Epidermal melanocyte (primary cell): ENCODE measurements around the gene CLRN3.

Source experiments
- DNase-seq: peaks from one replicate; pipeline ENCODE4 v3.0.0; 2011; ENCODE audit warnings: low spot score; ENCODE audit not compliant: insufficient read length

Gene CLRN3

DNA sequence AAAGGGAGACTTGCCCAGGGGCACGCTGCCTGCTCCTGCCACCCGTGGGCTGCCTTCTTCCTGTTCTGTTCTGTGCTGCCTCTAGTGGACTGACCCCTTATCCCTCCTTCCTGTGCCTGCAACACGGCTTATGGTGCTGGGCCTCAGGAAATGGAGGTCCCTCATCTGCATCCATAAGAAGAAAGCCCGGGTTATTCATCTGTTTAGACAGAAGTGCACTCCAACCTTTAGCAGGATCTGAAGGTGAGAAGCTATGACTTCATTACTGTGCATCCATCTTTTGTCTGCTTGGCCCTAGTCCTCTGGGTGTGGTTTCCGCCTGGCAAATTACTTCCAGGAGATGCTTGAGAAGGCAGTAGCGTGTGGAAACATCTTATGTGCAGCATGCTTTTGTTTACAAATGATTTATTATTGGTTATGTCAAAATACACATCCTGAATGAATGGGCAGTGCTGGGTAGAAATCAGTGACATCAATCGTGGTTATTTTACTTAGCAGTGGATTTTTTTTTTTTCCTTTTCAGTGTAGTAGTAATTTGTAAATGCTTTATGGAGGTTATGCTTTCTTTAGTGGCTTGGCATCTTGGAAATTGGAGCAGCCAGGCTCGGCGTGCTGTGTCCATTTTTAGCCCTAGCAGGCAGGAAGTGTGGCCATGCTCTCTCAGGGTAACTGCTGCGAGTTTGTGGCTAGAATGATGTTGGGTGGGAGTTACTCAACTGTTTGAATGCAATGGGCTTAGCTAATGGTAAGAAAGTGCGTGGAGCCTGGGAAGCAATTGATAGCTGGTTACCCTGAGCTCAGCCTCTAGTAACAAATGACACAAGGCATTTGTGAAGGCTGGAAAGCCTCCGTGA is 26.9 kb upstream of the CLRN3 start:
- no peak for DNase-seq

- no peak for DNase-seq
Measured at GRCh38 chr10:127918572-127918971, 25.8 kb upstream of the CLRN3 start.

- no peak for DNase-seq
Measured at GRCh38 chr10:127916826-127917225, 24.1 kb upstream of the CLRN3 start.

DNA sequence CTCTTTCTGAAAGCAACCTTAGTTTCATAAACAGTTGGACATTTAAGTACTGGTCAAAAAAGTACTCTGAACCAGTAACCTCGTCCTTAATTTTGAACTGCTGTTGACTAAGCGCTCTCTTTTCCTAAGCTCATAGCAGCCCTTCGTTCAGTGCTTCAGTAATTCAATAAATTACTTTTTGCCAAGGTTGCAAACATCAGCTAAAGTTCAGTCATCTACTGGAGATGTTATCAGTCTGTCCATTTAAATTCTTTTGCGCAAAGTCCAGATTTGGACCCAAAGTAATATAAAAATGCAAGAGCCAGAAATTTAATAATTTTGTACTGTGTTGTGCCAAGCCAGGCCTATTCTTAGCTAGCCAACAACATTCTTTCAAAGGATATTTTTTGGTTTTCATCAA is 22.6 kb upstream of the CLRN3 start:
- DNase-seq = no peak

DNA sequence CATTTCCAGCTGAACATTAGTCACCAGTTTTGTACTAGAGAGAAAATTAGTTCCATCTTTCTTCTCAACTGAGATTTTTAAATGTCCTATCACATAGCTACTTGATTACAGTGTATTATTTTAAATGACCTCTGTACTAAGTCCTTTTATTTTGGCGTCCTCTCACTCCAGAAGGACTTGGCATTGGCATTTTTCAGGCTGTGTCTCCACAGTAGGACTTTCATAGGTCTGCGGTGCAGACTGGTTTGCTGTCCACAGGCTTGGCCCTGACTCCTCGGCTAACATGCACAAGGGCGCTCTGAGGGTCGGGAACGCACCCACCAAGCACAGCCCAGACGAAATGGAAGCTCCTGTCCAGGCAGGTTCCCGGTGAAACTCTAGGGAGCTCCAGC is 20.6 kb upstream of the CLRN3 start:
- no peak for DNase-seq

DNA sequence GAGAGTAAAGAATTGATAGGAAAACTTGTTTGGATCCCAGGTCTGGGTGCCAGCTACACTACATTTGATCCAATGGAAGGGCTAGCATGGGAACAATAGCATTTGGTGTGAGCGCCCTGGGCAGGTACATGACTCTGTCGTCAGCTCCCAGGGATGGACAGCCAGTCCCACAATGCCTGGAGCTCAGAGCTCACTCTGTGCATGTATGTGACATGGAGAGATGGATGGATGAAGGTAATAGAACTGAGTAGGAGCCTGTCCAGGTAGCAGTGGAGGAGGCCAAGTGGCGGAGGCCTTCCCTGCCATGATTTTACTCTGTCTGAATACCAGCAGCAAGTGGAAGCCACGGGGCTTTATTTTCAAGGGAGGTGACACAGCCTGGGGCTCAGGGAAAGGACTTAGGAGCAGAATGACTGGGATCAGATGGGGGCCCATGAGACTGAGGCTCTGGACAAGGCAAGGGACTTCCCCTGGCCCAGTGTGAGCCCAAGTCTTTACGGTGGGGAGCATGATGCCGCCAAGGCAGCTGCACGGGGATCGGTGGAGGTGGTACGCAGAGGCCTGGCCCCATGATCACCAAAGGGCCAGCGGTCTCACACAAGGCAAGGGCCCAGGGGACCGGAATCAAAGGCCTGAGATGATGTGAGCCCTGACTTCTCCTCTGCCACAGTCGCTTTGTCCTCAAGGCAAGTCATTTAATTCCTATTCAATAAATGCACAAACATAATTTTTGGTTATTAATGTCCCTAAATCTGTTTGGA is 20.0 kb upstream of the CLRN3 start:
- no peak for DNase-seq

GRCh38 chr10:127911867-127912257 is 19.1 kb upstream of the CLRN3 start:
- no peak for DNase-seq

DNA sequence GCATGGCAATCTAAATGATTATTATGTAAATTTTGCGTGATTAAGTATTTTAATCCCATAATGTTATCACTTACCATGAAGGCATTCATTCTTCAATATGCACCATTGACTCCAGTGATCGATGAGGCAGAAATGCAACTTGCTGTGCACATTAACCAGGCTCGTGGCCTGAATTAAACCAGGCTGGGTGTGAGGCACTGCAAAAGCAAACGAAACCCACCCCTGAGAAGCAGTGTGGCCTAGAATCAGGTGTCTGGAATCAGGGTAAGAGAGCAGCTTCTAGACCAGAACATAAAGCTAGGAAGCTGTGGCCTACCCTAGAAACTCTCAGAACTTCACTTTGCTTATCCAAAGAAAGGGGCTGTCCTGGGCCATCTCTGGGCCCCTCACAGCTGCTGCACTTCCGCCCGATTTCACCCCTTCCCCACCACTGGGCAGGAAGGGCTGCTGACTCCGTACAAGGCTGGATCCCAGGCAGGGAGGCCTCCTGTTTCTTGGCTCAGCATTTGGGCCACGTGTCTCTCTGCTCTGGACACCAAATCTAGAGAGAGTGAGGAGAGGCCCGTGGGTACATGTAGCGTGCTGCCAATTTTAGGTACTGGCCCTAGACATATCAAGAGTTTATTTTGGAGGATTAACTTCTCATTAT is 18.6 kb upstream of the CLRN3 start:
- no peak for DNase-seq

GRCh38 chr10:127910464-127910770 is 17.7 kb upstream of the CLRN3 start:
- DNase-seq = no peak

DNA sequence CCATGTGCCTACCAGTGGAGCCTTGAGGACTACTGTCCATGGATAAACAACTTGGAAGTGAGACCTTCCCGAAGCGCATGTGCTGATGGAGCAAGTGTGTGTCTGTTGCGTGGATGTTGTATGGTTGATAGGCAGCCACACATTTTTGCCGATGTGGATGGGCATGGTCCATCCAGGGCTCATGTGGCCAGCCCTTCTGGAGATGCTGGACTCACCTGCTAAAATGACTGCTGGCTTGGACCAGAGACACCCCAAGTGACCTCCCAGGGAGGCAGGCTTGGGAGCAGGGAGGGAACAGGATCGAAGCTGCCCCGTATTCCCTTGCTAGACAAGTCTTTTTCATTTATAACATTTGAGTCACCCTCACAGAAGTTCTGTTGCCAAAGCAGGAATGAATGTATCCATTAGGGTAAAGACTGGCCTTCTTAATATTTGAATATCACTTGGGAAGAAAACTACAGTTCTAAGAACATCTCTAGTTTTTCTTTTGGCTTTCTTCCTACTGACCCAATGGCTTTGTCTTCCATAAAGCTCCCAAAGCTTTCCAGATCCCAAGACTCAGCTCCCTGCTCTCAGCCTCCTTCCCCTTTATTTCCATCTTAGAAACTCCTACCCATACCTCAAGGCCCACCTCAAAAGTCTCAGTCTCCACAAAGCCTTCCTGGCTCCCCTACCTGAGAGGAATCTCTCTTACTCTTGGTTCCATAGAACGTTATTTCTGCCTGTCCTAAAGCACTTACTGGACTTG is 17.1 kb upstream of the CLRN3 start:
- no peak for DNase-seq

DNA sequence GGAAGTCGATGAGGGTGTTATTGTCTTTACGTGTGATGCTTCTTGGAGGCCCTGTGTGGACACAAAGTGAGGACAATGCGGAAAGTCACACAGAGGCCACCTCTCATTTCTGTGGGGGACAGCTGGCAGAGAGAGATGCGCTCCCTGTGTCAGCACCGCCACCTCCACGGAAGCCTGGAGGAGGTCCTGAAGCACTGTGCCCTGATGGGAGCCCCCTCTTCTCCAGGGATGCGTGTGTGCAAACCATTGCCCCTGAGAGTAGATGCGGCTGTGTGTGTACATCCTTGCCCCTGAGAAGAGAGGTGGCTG is 16.2 kb upstream of the CLRN3 start:
- DNase-seq = no peak

GRCh38 chr10:127908106-127908958 is 15.6 kb upstream of the CLRN3 start:
- no peak for DNase-seq

DNA sequence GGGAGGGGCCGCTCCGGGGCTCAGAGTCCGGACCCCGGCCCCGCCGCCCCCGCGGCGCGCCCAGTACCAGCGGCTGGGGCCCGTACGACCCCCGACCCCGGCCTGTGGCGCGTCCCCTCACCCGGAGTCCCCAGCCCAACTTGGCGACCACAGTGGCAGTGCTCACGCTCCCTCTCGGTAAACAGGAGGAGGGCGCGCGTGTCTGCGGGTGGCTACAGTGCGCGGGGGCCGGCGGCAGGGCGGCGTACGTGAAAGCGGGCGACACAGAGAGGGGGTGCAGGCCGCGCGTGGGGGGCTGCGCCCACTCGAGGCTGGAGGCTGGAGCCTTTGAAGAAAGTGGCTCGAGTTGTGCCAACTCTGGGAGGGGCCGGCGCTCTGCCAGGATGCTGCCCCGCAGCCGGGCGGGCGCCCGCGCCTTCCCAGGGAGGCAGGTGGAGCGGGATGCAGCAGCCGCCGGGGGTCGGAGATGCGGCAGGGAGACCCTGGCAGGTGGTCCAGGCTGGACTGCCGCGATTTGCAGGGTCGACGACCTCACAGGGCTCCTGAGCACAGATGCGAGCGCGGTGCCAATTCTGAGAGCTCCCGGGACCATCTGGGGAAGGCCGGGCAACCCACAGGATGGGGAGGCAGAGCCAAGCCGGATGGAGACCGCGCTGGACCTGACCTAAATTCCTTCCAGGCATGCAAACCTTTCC is 14.8 kb upstream of the CLRN3 start:
- no peak for DNase-seq

- DNase-seq = no peak
Measured at GRCh38 chr10:127906548-127907377, 14.0 kb upstream of the CLRN3 start, which contains the start of gene PTPRE. Gene PTPRE, plus strand, starts transcription at chr10:127907103. Its CDS starts 133,779 bp downstream, at chr10:128040882.

GRCh38 chr10:127905848-127906261 is 13.1 kb upstream of the CLRN3 start:
- DNase-seq = no peak

DNA sequence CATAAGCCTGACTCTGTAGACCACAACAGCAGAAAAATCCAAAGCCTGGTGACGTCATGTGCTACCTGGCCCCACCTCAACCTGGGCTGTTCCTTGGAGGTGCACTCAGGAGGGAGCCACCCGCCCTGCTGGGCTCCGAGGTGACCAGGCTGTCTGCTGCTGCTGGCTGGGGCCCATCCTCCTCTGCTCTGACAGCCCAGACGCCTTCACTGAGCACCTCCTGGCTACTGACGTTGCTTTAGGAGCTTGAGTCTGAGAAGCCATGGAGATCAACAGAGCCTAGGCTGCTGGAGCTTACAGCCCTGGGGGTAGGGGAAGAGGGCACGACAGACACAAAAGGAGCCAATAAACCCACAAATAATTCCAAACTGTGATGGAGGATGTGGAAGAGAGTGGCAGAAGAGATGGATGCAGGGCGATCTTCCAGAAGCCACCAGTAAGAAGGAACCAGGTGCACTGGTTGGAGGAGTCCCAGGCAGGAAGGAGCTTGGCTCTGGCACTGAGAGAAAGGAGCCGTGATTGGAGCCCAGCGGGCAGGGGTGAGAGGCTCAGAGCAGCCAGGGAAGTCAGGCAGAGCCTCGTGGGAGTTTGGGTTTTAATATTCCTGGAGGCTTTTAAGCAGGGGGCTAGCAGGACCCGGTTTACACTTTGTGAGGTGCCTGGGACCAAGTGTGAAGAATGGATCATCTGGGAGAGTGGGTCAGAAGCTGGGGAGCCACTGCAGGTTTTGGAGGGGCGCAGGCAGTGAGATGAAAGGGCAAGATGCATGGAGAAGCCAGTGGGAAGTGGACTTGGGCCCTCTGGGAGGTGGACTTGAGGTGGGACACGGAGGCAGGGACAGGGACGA is 12.5 kb upstream of the CLRN3 start:
- no peak for DNase-seq

DNA sequence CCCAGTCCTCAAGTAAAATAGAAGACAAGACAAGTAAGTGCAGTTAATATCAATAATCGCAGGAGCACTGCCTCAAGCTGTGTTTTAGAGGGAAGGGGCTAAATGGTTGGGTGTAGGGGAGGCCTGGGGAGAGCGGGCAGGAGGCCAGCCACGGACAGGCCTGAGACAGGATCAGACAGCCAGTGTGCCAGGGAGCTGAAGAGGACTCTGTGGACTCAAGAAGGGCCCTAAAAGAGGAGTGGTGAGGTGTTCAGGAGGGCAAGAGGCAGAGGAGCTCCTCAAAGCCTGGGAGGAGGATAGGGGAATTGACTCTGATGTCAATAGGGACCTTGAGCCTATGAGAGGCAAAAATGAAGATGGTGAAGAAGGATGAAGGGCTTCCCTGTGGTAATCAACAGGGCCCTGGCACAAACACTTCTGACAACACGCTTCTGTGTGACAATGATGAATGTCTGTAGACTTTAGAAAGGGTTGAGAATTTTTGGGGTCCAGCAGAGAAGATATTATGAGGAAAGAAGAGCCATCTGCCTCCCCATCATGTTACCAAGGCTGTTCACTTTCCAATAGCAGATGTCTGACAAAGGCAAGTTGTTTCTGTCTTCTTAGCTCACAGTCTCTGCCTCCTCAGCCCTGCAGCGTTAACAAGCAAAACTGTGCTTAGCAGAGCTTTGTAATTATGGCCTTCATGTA is 11.7 kb upstream of the CLRN3 start:
- no peak for DNase-seq

- DNase-seq = no peak
Measured at GRCh38 chr10:127903789-127904188, 11.0 kb upstream of the CLRN3 start.
